HG03175 (cell line): Measurements from ENCODE around the gene DAZ3.
"Not testable (repeated sequence)": the region's sequence is repeated elsewhere in the genome, so short reads cannot be mapped to it uniquely, and the experiment has no call there.

Experiments used
- ATAC-seq: cut with Tn5 transposase; IDR thresholded peaks from one replicate; pipeline ENCODE4 v1.9.1; 2021; ENCODE audit warnings: mild to moderate bottlenecking, moderate library complexity; ENCODE audit not compliant: unreplicated experiment

Gene DAZ3

GRCh38 chrY:24813293-24813692 lies at the start of gene DAZ3:
Gene DAZ3, minus strand, starts transcription at chrY:24813393. Its CDS starts 208 bp downstream, at chrY:24813185.
- ATAC-seq, result not testable (repeated sequence)

GRCh38 chrY:24833619-24834018 lies 20.4 kb upstream of the DAZ3 start, which contains the start of gene DAZ4:
Gene DAZ4, plus strand, starts transcription at chrY:24833919. Its CDS starts 208 bp downstream, at chrY:24834127.
- not testable (repeated sequence) for ATAC-seq

GRCh38 chrY:24825069-24825468 lies 11.9 kb upstream of the DAZ3 start:
- ATAC-seq, result not testable (repeated sequence)

GRCh38 chrY:24824184-24824879 lies 11.1 kb upstream of the DAZ3 start:
- not testable (repeated sequence) for ATAC-seq

- not testable (repeated sequence) for ATAC-seq
Measured at GRCh38 chrY:24821836-24822235, 8.6 kb upstream of the DAZ3 start.
